HG03135 (cell line): ENCODE results near the gene MKRN3.
A peak's percentile ranks its signal among the peaks of the same experiment; 100 is the strongest.

Experiments used
- ATAC-seq: cut with Tn5 transposase; IDR thresholded peaks from one replicate; pipeline ENCODE4 v1.9.1; 2021; ENCODE audit warnings: mild to moderate bottlenecking, moderate library complexity; ENCODE audit not compliant: unreplicated experiment

Gene MKRN3

DNA sequence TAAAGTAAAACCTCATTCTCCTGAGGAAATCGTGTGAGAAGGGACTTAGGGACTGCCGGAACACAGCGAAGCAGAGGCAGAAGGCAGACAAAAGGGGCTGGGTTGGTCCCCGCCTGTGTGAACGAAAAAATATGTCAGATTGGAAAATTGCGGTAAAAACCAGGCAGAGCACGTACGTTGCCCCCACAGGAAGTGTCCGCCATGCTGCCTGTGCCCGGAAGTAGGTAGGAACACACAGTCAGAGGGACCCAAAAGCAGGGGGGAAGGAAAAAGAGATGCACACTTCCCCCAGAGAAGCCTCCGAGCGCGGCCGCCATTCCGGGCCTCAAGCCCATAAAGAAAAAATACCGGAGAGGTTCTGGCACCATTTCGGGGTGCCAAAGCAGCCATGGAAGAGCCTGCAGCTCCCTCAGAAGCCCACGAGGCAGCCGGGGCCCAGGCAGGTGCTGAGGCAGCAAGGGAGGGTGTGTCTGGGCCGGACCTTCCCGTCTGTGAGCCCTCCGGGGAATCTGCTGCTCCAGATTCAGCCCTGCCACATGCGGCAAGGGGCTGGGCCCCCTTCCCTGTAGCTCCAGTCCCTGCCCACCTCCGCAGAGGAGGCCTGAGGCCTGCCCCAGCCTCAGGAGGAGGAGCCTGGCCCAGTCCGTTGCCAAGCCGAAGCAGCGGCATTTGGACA lies at the start of gene MKRN3:
TSS of gene MKRN3 (plus strand) at position 280 of the 676 bp plus-strand sequence. CDS start at position 389, 109 bp downstream.
- peak; percentile 57 for ATAC-seq

DNA sequence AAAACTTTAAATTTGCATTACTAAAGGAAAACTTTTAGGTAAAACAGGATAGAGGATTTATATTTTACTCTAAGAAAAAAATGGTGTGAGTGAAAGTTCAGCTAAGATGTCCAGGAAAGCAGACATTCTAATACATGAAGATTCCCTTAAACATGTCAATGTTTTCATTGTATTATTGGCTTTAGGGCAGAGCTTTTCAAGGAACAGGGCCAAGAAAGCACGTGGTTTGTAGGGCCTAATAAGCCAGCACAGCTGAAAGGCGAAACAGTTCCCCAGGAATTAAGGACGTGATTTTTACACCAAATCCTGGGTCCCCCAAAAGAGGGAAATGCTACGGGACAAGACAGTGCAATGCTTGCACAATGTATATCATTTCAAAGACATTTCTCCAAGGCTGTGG lies 48.6 kb upstream of the MKRN3 start:
- ATAC-seq, result no peak

DNA sequence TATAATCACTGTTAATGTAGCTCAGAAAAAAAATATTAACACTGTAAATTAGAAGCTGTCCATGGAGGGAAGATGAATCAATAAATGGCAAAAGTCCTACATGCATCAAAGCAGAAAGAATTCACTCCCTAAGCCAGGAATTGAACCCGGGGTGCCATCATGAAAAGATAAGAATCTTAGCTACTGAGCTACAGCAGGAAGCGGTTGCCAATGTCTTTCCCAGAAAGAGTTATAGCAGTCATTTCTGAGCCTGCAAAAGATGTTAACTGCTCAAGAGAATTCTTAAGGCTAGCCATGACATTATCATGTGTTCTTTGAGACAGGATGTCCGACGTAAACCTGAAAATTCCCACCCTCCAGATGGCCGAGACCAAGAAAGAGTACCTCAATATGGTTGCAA lies 47.4 kb upstream of the MKRN3 start:
- ATAC-seq, result no peak

DNA sequence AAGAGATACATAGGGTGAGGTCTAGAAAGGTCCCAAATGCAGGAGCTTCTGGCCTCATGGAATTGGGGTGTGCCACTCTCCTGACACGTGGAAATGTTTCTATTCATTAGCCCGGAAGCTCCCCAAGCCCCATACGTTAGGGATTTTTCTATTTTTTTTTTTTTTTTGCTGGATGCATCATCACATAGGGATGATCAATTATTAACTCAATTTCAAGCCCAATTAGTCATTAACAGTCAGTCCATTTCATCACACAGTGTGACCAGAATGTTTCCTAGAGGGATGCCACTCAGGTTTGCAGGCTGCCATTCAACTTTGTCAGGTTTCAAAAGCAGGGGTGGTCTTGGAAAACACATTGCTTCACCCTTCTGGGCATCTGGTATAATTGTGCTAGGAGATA lies 40.7 kb upstream of the MKRN3 start:
- no peak for ATAC-seq

DNA sequence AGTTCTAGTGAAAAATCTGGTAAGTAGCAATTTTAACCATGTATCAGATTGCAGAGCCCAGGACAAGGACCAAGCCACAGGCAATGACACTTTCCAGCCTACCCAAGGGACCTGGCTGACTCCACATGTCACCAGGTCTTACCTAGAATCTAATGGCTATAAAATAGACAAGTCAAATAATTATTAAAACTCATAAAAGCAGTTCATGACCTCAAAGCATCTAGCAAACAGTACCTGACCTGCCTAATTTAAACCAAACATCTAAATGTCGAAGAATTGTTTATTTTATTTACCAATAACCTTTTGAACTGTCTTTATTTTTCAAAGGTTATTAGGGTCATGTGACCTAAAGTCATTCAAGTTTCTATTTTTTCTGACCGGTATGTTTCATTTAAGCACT lies 35.6 kb upstream of the MKRN3 start:
- ATAC-seq, result no peak

DNA sequence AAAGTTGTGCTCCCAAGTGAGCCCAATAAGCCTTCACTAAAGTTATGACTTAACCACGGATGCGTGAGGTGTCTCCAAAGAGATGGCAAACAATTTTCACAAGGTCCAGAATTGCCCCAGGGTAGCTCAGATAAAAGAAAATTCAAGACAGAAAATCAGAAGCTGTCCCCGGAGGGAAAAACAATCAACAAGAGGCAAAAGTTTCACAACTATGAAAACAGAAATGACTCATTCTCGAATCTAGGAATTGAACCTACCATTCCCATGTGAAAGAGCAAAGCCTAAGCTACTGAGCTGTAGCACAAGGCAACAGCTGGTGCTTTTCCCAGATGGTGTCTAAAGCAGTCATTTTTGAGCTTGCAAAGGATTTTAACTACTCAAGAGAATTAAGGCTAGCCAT lies 33.5 kb upstream of the MKRN3 start:
- ATAC-seq, result no peak

DNA sequence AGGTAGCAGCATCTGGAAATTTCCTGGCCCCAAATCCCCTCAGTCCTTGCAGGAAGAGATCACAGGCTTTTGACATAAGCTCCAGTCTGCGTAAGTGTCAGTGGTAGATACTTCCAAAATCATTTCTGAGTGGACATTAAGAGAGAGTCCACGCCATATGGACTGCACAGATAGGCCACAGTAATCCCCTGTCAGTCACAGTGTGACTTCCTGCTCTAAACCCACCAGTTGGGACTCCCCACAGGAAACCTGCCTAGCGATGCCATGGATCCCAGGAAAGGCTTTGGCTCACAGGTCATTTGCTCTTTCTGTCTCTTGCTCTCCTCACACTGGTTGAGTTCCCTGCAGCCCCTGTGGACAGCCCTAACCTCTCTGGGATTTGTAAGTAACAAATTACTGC lies 28.8 kb upstream of the MKRN3 start:
- no peak for ATAC-seq

DNA sequence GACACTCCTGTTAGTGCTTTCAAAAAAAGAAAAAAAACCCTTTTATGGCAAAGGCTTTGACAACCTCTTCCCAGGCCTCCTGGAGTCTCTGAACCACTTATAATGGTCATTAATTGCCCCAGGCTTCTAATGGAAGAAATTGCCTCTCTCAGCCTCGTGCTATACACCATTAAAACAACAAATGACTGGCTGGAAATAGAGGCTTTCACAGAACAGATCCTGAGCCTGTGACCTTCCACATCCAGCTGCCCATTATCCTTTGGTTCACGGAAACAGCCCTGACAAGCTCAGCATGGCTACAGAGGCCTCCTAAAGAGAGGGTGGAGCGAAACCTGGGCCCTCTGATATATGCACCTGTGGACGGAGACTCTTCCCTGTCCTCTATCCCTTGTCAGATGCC lies 26.8 kb upstream of the MKRN3 start:
- no peak for ATAC-seq

DNA sequence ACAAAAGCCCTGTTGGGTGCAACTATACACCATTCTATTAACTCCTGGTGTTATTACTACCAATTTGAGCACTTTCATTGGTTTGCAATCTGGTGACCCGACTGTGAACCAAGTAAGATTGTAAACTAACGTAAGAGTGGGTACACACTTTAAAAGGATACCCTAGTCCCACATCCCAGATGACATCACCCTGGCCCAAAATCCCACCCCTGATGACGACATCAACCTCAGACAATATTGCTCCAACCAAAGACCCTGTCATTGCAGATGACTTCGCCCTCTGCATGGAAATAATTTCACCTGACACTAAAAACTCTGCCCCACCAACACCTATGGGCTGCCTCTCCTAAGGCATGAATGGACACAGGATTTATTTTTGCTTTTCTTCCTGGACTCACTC lies 25.6 kb upstream of the MKRN3 start:
- no peak for ATAC-seq

DNA sequence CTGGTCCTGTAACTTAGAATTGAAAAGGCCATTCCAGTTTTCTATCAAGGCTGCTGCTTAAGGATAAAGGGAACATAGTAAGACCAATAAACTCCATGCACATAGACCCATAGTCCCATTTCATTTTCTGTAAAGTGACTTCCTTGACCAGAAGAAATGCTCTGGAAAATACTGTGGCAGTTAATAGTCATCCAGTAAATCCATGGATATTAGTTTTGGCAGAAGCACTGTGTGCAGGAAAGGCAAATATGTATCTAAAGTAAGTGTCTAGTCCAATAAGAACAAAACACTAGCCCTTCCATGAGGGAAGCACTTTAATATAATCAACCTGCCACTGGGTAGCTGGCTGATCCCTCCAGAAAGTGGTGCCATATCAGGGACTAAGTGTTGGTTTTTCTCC lies 19.3 kb upstream of the MKRN3 start:
- no peak for ATAC-seq

DNA sequence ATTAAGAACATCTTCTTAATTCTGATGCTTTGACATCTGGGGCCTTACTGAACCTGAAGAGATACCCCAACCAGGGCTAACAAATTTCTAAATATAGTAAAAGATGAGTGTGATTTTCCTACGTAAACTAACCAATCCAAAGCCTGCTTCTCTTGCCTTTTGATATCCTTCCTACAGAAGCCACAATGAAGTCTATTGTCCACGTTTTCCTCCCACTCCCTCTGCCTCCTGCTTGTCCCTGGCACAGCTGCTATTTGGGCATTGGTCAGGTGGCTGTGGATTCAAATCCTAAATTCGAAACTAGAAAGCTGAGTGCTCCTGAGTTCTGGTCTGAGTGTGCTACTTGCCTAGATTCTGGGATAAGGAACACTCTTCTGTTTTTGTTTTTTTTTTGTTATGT lies 17.4 kb upstream of the MKRN3 start:
- ATAC-seq, result no peak

DNA sequence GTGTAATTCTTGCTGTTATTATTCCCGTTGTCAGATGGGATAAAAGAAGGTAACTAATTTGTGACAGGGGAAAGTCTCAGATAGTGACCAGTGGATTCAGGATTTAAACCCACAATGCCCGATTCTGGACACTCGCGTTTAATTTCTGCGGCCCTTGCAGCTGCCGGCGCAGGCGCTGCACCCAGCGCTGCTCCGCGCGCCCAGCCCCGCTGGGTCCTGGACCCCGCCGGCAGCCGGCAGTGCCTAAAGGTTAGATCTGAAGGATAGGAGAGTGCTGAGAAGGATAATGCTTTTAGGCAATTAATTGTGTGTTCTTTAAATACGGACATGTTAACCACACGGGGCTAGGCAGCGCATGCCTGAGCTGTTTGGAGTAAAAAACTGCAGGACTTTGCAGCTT lies 3.6 kb upstream of the MKRN3 start:
- ATAC-seq, result no peak

DNA sequence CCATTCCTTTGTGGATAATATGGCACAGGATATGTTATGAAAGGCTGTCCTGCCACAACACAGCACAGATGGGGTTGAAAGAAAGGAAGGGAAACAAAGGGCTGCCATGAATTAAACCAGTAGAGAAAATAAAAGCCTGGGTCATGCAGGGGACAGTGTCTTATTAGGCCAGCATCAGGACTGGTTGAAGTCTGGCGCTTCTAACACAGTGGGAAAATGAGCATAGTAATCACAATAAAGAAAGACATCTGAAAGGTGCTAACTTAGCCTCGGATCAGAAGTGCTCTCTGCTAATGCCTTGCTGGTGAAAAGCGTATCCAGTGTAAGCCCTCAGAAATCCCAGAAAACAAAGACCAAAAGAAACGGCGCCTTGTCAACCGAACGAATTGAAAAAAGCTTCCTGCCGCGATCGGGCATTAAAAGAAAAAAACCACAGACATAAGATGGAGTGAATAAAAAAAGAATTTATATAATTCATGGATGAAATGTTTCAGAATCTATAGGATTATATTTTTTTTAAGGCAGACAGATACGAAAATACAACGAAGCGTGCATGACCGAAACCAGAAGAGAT lies 566 bp upstream of the MKRN3 start:
- no peak for ATAC-seq

DNA sequence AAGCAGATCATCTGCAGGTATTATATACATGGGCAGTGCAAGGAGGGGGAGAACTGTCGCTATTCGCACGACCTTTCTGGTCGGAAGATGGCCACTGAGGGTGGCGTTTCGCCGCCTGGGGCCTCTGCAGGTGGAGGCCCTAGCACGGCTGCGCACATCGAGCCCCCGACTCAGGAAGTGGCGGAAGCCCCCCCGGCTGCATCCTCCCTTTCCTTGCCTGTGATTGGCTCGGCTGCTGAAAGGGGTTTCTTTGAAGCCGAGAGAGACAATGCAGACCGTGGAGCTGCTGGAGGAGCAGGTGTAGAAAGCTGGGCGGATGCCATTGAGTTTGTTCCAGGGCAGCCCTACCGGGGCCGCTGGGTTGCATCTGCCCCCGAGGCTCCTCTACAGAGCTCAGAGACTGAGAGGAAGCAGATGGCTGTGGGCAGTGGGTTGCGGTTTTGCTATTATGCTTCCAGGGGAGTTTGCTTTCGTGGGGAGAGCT lies 639 bp downstream of the MKRN3 start:
- no peak for ATAC-seq

DNA sequence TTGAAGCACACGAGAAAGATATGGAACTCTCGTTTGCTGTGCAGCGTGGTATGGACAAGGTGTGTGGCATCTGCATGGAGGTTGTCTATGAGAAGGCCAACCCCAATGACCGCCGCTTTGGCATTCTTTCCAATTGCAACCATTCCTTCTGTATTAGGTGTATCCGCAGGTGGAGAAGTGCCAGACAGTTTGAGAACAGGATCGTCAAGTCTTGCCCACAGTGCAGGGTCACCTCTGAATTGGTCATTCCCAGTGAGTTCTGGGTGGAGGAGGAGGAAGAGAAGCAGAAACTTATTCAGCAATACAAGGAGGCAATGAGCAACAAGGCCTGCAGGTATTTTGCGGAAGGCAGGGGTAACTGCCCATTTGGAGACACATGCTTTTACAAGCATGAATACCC lies 1.2 kb downstream of the MKRN3 start:
- no peak for ATAC-seq

DNA sequence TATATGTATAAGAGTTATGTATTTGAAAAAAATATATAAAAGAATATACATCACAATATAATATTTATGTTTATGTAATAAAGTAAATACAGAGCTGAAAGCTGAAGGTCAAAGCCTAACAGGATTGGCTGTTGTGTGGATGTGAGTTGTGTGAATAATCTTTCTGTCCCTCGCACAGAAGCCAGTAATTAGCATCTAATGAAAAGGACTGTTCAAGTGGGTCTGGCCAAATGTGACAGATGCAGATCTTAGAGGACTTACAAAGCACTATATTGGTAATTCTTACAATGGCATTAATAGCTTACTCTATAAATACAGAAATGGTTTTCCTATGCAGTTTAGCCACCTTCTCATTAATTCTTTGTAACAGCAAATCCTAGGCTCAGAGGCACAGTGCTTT lies 2.4 kb downstream of the MKRN3 start:
- no peak for ATAC-seq

DNA sequence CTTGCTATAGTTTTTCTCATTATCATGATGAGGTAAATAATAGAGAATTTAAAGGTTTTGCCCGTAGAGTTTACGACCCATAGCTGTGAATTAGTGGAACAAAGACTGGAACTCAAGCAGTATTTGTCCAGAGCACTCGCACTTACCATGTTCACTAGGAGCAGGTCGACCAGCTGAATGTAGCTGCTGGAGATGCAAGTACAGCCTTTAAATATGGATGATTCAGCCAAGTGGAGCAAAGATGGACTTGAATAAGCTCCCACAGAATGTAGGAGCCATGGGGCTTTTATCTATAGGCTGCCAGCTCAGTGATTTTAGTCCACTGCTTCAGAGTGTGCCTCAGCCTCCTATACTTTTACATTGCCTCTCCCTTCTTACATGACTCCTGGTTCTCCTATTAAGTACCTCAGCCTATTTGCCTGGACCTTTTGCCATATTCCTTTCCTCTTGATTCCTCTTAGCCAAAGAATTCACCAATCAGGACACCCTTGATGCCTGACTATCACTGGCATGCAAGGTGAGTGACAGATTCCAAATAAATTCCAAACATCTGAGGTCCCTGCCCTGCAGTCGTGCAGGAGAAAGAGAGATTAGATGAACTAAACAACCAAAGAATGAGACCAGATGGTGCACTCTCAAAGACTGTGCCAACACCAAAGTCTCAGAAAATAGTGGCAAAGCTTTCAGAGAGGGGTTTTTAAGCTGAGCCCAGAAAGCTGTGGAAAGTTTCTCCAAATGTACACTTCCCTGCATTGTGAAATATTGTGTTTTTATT lies 3.9 kb downstream of the MKRN3 start:
- ATAC-seq, result no peak

DNA sequence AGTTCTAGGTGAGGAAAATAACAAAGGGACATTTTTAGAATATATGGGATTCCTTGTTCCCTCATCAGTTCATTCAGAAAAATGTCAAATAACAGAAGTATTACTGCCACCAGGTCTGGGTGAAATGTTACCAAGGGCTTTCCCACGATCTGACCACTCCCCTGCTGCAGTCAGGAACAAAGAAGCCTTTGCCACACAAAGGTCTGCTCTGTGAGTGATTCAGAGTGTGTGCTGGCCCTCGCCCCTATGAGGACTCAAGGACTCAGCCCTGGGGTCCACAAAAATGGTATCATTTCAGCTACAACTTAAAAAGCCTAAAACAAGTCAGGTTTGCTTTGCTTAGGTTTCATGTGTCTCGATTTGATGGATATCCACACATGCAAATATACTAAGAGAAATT lies 5.0 kb downstream of the MKRN3 start:
- ATAC-seq, result no peak

DNA sequence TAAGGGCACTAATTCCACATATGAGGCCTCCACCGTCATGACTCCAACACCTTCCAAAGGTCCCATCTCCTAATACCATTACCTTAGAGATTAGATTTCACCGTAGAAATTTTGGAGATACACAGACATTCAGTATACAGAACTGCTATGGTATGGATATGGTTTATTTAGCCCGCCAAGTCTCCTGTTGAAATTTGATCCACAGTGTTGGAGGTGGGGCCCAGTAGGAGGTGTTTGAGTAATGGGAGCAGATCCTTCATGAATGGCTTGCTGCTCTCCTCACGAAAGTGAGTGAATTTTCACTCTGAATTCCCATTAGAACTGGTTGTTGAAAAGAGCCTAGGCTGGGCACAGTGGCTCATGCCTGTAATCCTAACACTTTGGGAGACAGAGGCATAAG lies 7.4 kb downstream of the MKRN3 start:
- ATAC-seq, result no peak

DNA sequence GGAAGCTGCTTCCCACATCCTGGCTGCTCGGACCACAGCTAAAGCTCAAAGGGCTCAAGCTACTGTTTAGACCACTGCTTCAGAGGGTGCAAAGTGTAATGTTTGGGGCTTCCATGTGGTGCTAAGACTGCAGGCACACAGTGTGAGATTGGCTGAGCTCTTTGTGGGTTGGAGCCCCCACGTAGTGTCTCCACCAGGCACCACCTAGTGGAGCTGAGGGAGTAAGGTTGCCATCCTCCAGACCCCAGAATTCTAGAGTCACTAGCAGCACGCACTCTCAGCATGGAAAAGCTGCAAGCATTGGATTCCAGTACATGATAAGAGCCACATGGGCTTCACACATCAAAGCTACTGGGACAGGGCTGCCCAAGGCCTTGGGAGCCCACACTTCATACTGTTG lies 9.3 kb downstream of the MKRN3 start:
- ATAC-seq, result no peak

DNA sequence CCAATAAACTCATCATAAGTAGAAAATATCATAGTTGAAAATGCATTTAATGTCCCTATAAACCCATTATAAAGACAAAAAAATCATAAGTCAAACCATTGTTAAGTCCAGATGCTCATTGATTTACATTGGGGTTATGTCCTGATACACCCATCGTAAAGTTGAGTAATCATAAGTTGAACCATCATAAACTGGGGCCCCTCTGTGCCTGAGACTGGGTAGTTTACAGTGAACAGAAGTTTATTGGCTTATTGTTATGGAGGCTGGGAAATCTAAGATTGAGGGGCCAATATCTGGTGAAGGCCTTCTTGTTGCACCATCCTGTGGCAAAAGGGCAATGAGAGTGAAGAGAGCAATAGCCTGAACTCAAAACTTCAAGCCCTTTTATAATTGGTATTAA lies 10.6 kb downstream of the MKRN3 start:
- ATAC-seq, result no peak

DNA sequence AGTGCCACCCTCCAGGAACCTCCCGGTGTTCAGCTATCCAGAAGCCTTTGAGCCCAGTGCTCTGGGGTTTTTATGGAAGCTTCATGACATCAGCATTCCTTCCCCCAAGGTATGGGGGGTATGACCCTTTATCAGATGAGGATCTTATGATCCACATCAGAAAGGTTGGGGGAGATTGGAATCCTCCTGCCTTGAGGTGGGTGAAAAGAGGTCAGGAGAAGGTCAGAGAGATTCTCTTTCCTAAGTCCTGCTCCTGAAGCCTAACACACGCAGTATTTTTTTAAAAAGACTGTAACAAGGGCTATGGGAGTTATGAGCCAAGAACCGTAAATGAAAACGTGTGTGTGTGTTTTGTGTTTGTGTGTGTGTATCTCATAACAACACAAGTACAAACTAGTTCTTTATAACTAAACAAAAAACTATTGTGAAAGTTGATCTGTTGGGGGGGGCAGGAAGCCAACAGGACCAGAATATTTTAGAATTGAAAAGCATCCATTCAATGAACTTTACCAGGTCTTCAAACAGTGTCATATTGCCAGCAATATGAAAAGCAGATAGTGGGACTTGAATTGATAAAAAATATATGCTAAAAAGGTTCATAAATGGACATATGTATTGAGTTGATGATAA lies 13.2 kb downstream of the MKRN3 start:
- no peak for ATAC-seq
